ENCODE measurements around the gene OR52W1.

Gene OR52W1

GRCh38 chr11:6202041-6202440 lies 3.0 kb downstream of the OR52W1 start:
- Histone ChIP-seq H3K4me1 (ENCODE audit: insufficient read depth, low read length, severe bottlenecking) (no peaks in the 10 kb centered on the region), H3K9ac (ENCODE audit: low read length) (no peak overlapping the region), H3K27ac (ENCODE audit: low read depth, low read length, poor library complexity, severe bottlenecking) (no peak overlapping the region), H3K4me3 (ENCODE audit: low read depth, low read length, poor library complexity, severe bottlenecking) (no peak overlapping the region), H3F3A (ENCODE audit: insufficient read depth, low read length) (no peaks in the 10 kb centered on the region), H3K27me3 (ENCODE audit: insufficient read depth, low read length) (no peaks in the 10 kb centered on the region), H2AFZ (ENCODE audit: low read length) (no peak overlapping the region), H3K79me2 (ENCODE audit: insufficient read depth, low read length) (no peaks in the 10 kb centered on the region), H3K36me3 (ENCODE audit: insufficient read depth, low read length) (peaks cover 8% of the 10 kb centered on the region; the same call in 1 of the 2 replicates), H3K4me2 (ENCODE audit: low read length) (no peak overlapping the region), H3K9me3 (ENCODE audit: low read length) (no peaks in the 10 kb centered on the region), H4K20me1 (ENCODE audit: insufficient read depth, low read length) (no peaks in the 10 kb centered on the region), H3K9me2 (ENCODE audit: low read depth, low read length) (no peaks in the 10 kb centered on the region)
- TF ChIP-seq EZH2 (IDR thresholded peaks at IDR 0.05; ENCODE audit: borderline replicate concordance, low read length) (no peak), CTCF (IDR thresholded peaks at IDR 0.05; ENCODE audit: low read length) (no peak)

- Histone ChIP-seq H2AFZ (ENCODE audit: low read length) (no peak overlapping the region), H3K79me2 (ENCODE audit: insufficient read depth, low read length) (no peaks in the 10 kb centered on the region), H3F3A (ENCODE audit: insufficient read depth, low read length) (no peaks in the 10 kb centered on the region), H3K4me3 (ENCODE audit: low read depth, low read length, poor library complexity, severe bottlenecking) (no peak overlapping the region), H3K36me3 (ENCODE audit: insufficient read depth, low read length) (peaks cover 14% of the 10 kb centered on the region; the same call in 1 of the 2 replicates), H3K27me3 (ENCODE audit: insufficient read depth, low read length) (no peaks in the 10 kb centered on the region), H3K9me3 (ENCODE audit: low read length) (no peaks in the 10 kb centered on the region), H3K4me2 (ENCODE audit: low read length) (no peak overlapping the region), H3K27ac (ENCODE audit: low read depth, low read length, poor library complexity, severe bottlenecking) (no peak overlapping the region), H3K9ac (ENCODE audit: low read length) (no peak overlapping the region), H4K20me1 (ENCODE audit: insufficient read depth, low read length) (no peaks in the 10 kb centered on the region), H3K4me1 (ENCODE audit: insufficient read depth, low read length, severe bottlenecking) (no peaks in the 10 kb centered on the region), H3K9me2 (ENCODE audit: low read depth, low read length) (no peaks in the 10 kb centered on the region)
- no peak for TF ChIP-seq CTCF (IDR thresholded peaks at IDR 0.05; ENCODE audit: low read length)
- TF ChIP-seq EZH2 (IDR thresholded peaks at IDR 0.05; ENCODE audit: borderline replicate concordance, low read length): no peak
Measured at GRCh38 chr11:6203327-6203726, 4.3 kb downstream of the OR52W1 start.

GRCh38 chr11:6204706-6205105 lies 5.7 kb downstream of the OR52W1 start:
- no peak overlapping the region for H3K27ac ChIP-seq (ENCODE audit: low read depth, low read length, poor library complexity, severe bottlenecking)
- TF ChIP-seq EZH2 (IDR thresholded peaks at IDR 0.05; ENCODE audit: borderline replicate concordance, low read length) (no peak), CTCF (IDR thresholded peaks at IDR 0.05; ENCODE audit: low read length) (no peak)
- H3K9me3 ChIP-seq (ENCODE audit: low read length): no peaks in the 10 kb centered on the region
- H3K36me3 ChIP-seq (ENCODE audit: insufficient read depth, low read length): peaks cover 14% of the 10 kb centered on the region; the same call in 1 of the 2 replicates
- no peaks in the 10 kb centered on the region for H3K9me2 ChIP-seq (ENCODE audit: low read depth, low read length)
- H3K9ac ChIP-seq (ENCODE audit: low read length): no peak overlapping the region
- H3K4me2 ChIP-seq (ENCODE audit: low read length): no peak overlapping the region
- H4K20me1 ChIP-seq (ENCODE audit: insufficient read depth, low read length): no peaks in the 10 kb centered on the region
- no peaks in the 10 kb centered on the region for H3K79me2 ChIP-seq (ENCODE audit: insufficient read depth, low read length)
- H2AFZ ChIP-seq (ENCODE audit: low read length): no peak overlapping the region
- no peaks in the 10 kb centered on the region for H3K4me1 ChIP-seq (ENCODE audit: insufficient read depth, low read length, severe bottlenecking)
- H3K27me3 ChIP-seq (ENCODE audit: insufficient read depth, low read length): no peaks in the 10 kb centered on the region
- no peaks in the 10 kb centered on the region for H3F3A ChIP-seq (ENCODE audit: insufficient read depth, low read length)
- no peak overlapping the region for H3K4me3 ChIP-seq (ENCODE audit: low read depth, low read length, poor library complexity, severe bottlenecking)
